GM12878 (cell line): ENCODE results near the gene TECPR1. TPM values are rescaled to one million over a fixed set of nuclear protein-coding genes. Genes with fewer than 3 reads are reported as not detected.

ENCODE experiments used
- BCL11A ChIP-seq: IDR thresholded peaks from 2 replicates; pipeline ENCODE4 v1.6.1; 2011; ENCODE audit warnings: low read depth, low read length
- BCL3 ChIP-seq: IDR thresholded peaks from 2 replicates; pipeline ENCODE4 v1.6.1; 2011; ENCODE audit warnings: borderline replicate concordance, low read depth, mild to moderate bottlenecking, moderate library complexity, low read length; ENCODE audit not compliant: insufficient read depth, poor library complexity, severe bottlenecking
- BHLHE40 ChIP-seq, 2 experiments: fragments of 450-650 bp in 1 of 2; IDR thresholded peaks; 2 replicates each; pipeline ENCODE4 v1.6.1; 2011 to 2017; ENCODE audit warnings: low read depth in 2 of 2, borderline replicate concordance in 1 of 2, improper control_type of control experiment in 1 of 2, low read length in 1 of 2, mild to moderate bottlenecking in 1 of 2
- DPF2 ChIP-seq: fragments of 450-650 bp; IDR thresholded peaks from 2 replicates; pipeline ENCODE4 v1.6.1; 2017; ENCODE audit warnings: mild to moderate bottlenecking
- EED ChIP-seq: sonication (generic); IDR thresholded peaks from 2 replicates; pipeline ENCODE4 v1.6.1; 2016; ENCODE audit warnings: antibody characterized with exemption, low read depth
- FOXM1 ChIP-seq: IDR thresholded peaks from 2 replicates; pipeline ENCODE4 v1.6.1; 2012; ENCODE audit warnings: low read depth, mild to moderate bottlenecking, inconsistent platforms, low read length, moderate library complexity
- HDGF ChIP-seq: fragments of 450-650 bp; IDR thresholded peaks from 2 replicates; pipeline ENCODE4 v1.6.1; 2016; ENCODE audit warnings: antibody characterized with exemption
- JUNB ChIP-seq: IDR thresholded peaks from 2 replicates; pipeline ENCODE4 v1.6.1; 2016; ENCODE audit warnings: antibody characterized with exemption, mild to moderate bottlenecking
- NFIC ChIP-seq: IDR thresholded peaks from 2 replicates; pipeline ENCODE4 v1.6.1; 2012; ENCODE audit warnings: low read depth, mild to moderate bottlenecking, inconsistent platforms, low read length, moderate library complexity
- PAX5 ChIP-seq: IDR thresholded peaks from 2 replicates; pipeline ENCODE4 v1.6.1; 2011; ENCODE audit warnings: low read depth, low read length, borderline replicate concordance
- PML ChIP-seq: IDR thresholded peaks from 2 replicates; pipeline ENCODE4 v1.6.1; 2012; ENCODE audit warnings: low read length, inconsistent platforms
- SPI1 ChIP-seq: IDR thresholded peaks from 2 replicates; pipeline ENCODE4 v1.6.1; 2011; ENCODE audit warnings: low read depth, mild to moderate bottlenecking, low read length, moderate library complexity, borderline replicate concordance; ENCODE audit not compliant: insufficient read depth
- ZNF207 ChIP-seq: fragments of 450-650 bp; IDR thresholded peaks from 2 replicates; pipeline ENCODE4 v1.6.1; 2014; ENCODE audit warnings: antibody characterized with exemption, mild to moderate bottlenecking, borderline replicate concordance
- polyA plus RNA-seq, 11 experiments: library from polyadenylated mRNA; depleted of rRNA in 4 of 11; unstranded in 6 of 11; stranded (reverse) in 5 of 11; fragments of >200 nt; fragmentation: Nextera tagmentation in 4 of 11; fragmentation: Illumina TruSeq in 1 of 11; extraction: Ambion mirVana in 4 of 11; extraction: Trizol in 1 of 11; gene quantifications; 1 replicate in 1 of 11; 2 replicates in 10 of 11; pipeline versions ENCODE4 v1.2.1 to v1.2.3, GENCODE V29; 2011 to 2016; ENCODE audit warnings: inconsistent platforms in 2 of 11, missing spikeins in 2 of 11, low read depth in 1 of 11
- total RNA-seq, 4 experiments: library from RNA; depleted of rRNA in 3 of 4; stranded (reverse); fragments of >200 nt in 3 of 4; fragmentation: Illumina TruSeq in 1 of 4; extraction: Trizol in 1 of 4; gene quantifications; 2 replicates each; pipeline versions ENCODE4 v1.2.1 to v1.2.3, GENCODE V29; 2013 to 2021
- TF ChIP-seq, protein P1 (sequence below): fragments of 450-650 bp; formaldehyde crosslinking; IDR thresholded peaks from 2 replicates; pipeline ENCODE4 v1.5.0; 2022; ENCODE audit warnings: mild to moderate bottlenecking, missing genetic modification characterization
- TF ChIP-seq, protein P2 (sequence below): fragments of 450-650 bp; IDR thresholded peaks from 2 replicates; pipeline ENCODE4 v1.6.1; 2016; ENCODE audit warnings: mild to moderate bottlenecking

Gene TECPR1
- total and polyA plus RNA-seq, 10 of the 15 experiments (the other 5 are each of a cell fraction or from before 2014, with no cell fraction given), result 0.26 to 16.8 (median 4.2) TPM

GRCh38 chr7:98203261-98203963 lies 48.6 kb downstream of the TECPR1 start (continued):
- TF ChIP-seq BCL3 (peak; percentile 19), BHLHE40 (IDR thresholded peaks at IDR 0.05; ENCODE audit: borderline replicate concordance in 1 of 2, low read depth in 2 of 2, low read length in 1 of 2) (peak; percentile 48 to 76; a peak in 2 of 4 replicates), ZNF207 (no peak), JUNB (peak; percentile 64), DPF2 (peak; percentile 32; the same call in 1 of the 2 replicates), NFIC (peak; percentile 56; the same call in 1 of the 2 replicates), PML (no peak), PAX5 (0 out of 2 replicates have a peak, but pooled peaks have one; percentile 75), SPI1 (peak; percentile 82; the same call in 1 of the 2 replicates), HDGF (0 out of 2 replicates have a peak, but pooled peaks have one; percentile 26), EED (peak; percentile 25; the same call in 1 of the 2 replicates), FOXM1 (0 out of 2 replicates have a peak, but pooled peaks have one; percentile 36), BCL11A (peak; percentile 31; the same call in 1 of the 2 replicates)
- TF ChIP-seq, protein P1, sequence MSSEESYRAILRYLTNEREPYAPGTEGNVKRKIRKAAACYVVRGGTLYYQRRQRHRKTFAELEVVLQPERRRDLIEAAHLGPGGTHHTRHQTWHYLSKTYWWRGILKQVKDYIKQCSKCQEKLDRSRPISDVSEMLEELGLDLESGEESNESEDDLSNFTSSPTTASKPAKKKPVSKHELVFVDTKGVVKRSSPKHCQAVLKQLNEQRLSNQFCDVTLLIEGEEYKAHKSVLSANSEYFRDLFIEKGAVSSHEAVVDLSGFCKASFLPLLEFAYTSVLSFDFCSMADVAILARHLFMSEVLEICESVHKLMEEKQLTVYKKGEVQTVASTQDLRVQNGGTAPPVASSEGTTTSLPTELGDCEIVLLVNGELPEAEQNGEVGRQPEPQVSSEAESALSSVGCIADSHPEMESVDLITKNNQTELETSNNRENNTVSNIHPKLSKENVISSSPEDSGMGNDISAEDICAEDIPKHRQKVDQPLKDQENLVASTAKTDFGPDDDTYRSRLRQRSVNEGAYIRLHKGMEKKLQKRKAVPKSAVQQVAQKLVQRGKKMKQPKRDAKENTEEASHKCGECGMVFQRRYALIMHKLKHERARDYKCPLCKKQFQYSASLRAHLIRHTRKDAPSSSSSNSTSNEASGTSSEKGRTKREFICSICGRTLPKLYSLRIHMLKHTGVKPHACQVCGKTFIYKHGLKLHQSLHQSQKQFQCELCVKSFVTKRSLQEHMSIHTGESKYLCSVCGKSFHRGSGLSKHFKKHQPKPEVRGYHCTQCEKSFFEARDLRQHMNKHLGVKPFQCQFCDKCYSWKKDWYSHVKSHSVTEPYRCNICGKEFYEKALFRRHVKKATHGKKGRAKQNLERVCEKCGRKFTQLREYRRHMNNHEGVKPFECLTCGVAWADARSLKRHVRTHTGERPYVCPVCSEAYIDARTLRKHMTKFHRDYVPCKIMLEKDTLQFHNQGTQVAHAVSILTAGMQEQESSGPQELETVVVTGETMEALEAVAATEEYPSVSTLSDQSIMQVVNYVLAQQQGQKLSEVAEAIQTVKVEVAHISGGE (CRISPR knock-in tag), result no peak
- TF ChIP-seq, protein P2, sequence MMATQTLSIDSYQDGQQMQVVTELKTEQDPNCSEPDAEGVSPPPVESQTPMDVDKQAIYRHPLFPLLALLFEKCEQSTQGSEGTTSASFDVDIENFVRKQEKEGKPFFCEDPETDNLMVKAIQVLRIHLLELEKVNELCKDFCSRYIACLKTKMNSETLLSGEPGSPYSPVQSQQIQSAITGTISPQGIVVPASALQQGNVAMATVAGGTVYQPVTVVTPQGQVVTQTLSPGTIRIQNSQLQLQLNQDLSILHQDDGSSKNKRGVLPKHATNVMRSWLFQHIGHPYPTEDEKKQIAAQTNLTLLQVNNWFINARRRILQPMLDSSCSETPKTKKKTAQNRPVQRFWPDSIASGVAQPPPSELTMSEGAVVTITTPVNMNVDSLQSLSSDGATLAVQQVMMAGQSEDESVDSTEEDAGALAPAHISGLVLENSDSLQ, result peak; percentile 22; the same call in 1 of the 2 replicates
